ENCODE measurements around the gene BCL2.
"Not testable (repeated sequence)": the region's sequence is repeated elsewhere in the genome, so short reads cannot be mapped to it uniquely, and the experiment has no call there.

Gene BCL2

DNA sequence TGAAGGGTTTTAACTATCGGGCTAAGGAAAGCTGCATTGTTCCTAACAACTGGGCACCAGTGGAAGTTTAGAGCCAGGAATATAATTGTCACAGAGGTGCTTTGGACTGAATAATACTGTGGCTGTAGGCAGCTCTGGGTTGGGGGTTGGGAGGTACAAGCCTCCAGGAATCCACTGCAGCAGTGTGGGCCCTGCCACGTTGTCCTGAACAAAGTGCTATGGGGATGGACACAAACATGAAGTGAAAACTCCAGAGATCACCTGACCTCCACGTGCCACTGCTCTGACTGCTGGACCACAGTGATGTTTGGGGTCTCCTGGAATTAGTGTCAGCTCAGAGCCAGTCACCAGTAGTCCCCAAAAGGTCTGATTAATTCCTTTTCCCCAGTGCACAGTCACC lies 110.9 kb downstream of the BCL2 start:
- TF ChIP-seq EZH2 (IDR thresholded peaks at IDR 0.05) (no peak), FOXP2 (optimal IDR thresholded peaks at IDR 0.05; ENCODE audit: control extremely low read depth, extremely low read length, insufficient read depth) (no peak), POLR2AphosphoS5 (IDR thresholded peaks at IDR 0.05; ENCODE audit: borderline replicate concordance, low read depth, low read length) (no peak)
- H3K4me3 ChIP-seq = no peak overlapping the region
- DNase-seq (ENCODE audit: low read depth, low spot score) = no peak
- no peaks in the 10 kb centered on the region for H3K36me3 ChIP-seq (ENCODE audit: insufficient read depth, low read length)
- no peaks in the 10 kb centered on the region for H3K9me3 ChIP-seq (ENCODE audit: low read depth, low read length)
- H3K27ac ChIP-seq = no peak overlapping the region
- H3K9ac ChIP-seq (ENCODE audit: insufficient read length) = no peak overlapping the region

DNA sequence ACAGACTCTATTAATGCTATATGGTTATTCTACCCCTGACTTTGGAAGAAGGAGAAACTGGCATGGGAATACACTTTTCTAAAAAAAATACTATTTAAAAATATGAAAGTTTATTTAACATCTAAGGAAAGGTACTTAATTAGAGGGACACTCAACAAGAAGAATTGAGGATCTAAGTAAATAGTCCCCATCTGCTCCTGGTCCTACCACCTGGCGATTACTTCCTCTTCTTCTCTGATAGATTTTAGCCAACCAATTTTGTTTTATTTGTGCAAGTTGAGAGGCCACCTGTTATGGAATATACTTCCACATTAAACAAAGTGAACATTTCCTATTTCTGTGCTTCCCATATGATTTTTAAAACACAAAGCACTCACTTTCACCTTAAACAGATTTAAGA lies 111.7 kb downstream of the BCL2 start:
- no peak overlapping the region for H3K27ac ChIP-seq
- TF ChIP-seq FOXP2 (optimal IDR thresholded peaks at IDR 0.05; ENCODE audit: control extremely low read depth, extremely low read length, insufficient read depth) (no peak), EZH2 (IDR thresholded peaks at IDR 0.05) (no peak), POLR2AphosphoS5 (IDR thresholded peaks at IDR 0.05; ENCODE audit: borderline replicate concordance, low read depth, low read length) (no peak)
- H3K9ac ChIP-seq (ENCODE audit: insufficient read length) = no peak overlapping the region
- no peaks in the 10 kb centered on the region for H3K9me3 ChIP-seq (ENCODE audit: low read depth, low read length)
- no peak for DNase-seq (ENCODE audit: low read depth, low spot score)
- no peak overlapping the region for H3K4me3 ChIP-seq
- H3K36me3 ChIP-seq (ENCODE audit: insufficient read depth, low read length) = no peaks in the 10 kb centered on the region

DNA sequence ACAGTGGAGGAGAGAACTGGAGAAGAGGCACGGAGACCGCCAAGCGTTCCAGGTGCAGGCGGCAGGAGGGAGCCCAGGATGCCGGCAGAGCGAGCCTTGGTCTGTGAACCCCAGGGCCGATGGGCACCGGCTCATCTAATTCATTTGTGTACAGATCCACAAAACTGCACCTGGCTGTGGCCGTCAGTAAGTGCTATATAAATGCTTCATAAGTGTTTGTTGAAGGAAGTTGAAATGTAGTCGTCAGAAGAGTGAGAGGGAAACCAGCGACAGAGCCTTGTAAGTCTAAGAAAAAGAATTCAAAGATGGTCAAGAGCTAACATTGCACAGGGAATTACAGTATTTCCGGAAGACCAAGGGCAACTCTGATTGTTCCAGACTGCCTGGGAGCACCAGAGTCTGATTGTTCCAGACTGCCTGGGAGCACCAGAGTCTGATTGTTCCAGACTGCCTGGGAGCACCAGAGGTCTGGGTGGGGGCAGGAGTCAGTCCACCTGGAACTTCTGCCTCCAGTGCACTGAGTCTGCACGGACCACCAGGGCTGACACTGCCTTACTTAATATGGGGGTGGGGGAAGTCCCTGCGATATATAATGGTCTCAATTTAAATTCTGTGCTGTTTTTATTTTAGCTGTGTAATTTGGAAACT lies 112.3 kb downstream of the BCL2 start:
- Histone ChIP-seq H3K4me3 (no peak overlapping the region), H3K36me3 (ENCODE audit: insufficient read depth, low read length) (no peaks in the 10 kb centered on the region), H3K9ac (ENCODE audit: insufficient read length) (no peak overlapping the region), H3K9me3 (ENCODE audit: low read depth, low read length) (no peaks in the 10 kb centered on the region), H3K27ac (no peak overlapping the region)
- DNase-seq (ENCODE audit: low read depth, low spot score) = no peak
- no peak for TF ChIP-seq POLR2AphosphoS5 (IDR thresholded peaks at IDR 0.05; ENCODE audit: borderline replicate concordance, low read depth, low read length)
- no peak for TF ChIP-seq FOXP2 (optimal IDR thresholded peaks at IDR 0.05; ENCODE audit: control extremely low read depth, extremely low read length, insufficient read depth)
- no peak for TF ChIP-seq EZH2 (IDR thresholded peaks at IDR 0.05)

- Histone ChIP-seq H3K36me3 (ENCODE audit: insufficient read depth, low read length) (no peaks in the 10 kb centered on the region), H3K27ac (no peak overlapping the region), H3K9ac (ENCODE audit: insufficient read length) (no peak overlapping the region), H3K9me3 (ENCODE audit: low read depth, low read length) (no peaks in the 10 kb centered on the region), H3K4me3 (no peak overlapping the region)
- TF ChIP-seq FOXP2 (optimal IDR thresholded peaks at IDR 0.05; ENCODE audit: control extremely low read depth, extremely low read length, insufficient read depth) = no peak
- no peak for TF ChIP-seq POLR2AphosphoS5 (IDR thresholded peaks at IDR 0.05; ENCODE audit: borderline replicate concordance, low read depth, low read length)
- no peak for TF ChIP-seq EZH2 (IDR thresholded peaks at IDR 0.05)
- no peak for DNase-seq (ENCODE audit: low read depth, low spot score)
Observed at GRCh38 chr18:63206433-63207142, 113.0 kb downstream of the BCL2 start.

GRCh38 chr18:63205791-63206252 lies 113.7 kb downstream of the BCL2 start:
- H3K27ac ChIP-seq = no peak overlapping the region
- no peaks in the 10 kb centered on the region for H3K36me3 ChIP-seq (ENCODE audit: insufficient read depth, low read length)
- TF ChIP-seq EZH2 (IDR thresholded peaks at IDR 0.05) = no peak
- TF ChIP-seq POLR2AphosphoS5 (IDR thresholded peaks at IDR 0.05; ENCODE audit: borderline replicate concordance, low read depth, low read length) = no peak
- no peak for TF ChIP-seq FOXP2 (optimal IDR thresholded peaks at IDR 0.05; ENCODE audit: control extremely low read depth, extremely low read length, insufficient read depth)
- H3K9ac ChIP-seq (ENCODE audit: insufficient read length) = no peak overlapping the region
- H3K4me3 ChIP-seq = no peak overlapping the region
- no peak for DNase-seq (ENCODE audit: low read depth, low spot score)
- H3K9me3 ChIP-seq (ENCODE audit: low read depth, low read length) = no peaks in the 10 kb centered on the region

DNA sequence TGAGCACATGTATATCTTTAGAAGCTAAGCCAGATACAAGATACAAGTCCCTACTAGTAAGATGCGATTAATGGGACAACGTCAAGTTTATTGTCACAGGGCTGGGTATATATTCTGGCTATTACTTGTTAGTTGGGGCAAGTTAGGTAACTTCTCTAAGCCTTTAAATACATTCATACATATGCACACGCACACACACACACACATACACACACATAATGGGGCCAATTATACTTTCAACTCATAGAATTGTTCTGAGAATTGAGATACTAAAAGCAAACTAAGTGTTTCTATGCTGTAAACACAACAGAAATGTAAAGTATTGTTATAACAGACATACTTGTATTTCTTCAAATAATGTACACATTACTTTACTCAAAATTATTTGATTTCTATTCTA lies 116.1 kb downstream of the BCL2 start:
- no peak overlapping the region for H3K27ac ChIP-seq
- H3K36me3 ChIP-seq (ENCODE audit: insufficient read depth, low read length) = no peaks in the 10 kb centered on the region
- TF ChIP-seq POLR2AphosphoS5 (IDR thresholded peaks at IDR 0.05; ENCODE audit: borderline replicate concordance, low read depth, low read length) = no peak
- no peak for TF ChIP-seq FOXP2 (optimal IDR thresholded peaks at IDR 0.05; ENCODE audit: control extremely low read depth, extremely low read length, insufficient read depth)
- no peak for TF ChIP-seq EZH2 (IDR thresholded peaks at IDR 0.05)
- no peaks in the 10 kb centered on the region for H3K9me3 ChIP-seq (ENCODE audit: low read depth, low read length)
- H3K4me3 ChIP-seq = no peak overlapping the region
- no peak for DNase-seq (ENCODE audit: low read depth, low spot score)
- H3K9ac ChIP-seq (ENCODE audit: insufficient read length) = no peak overlapping the region

- no peak for DNase-seq (ENCODE audit: low read depth, low spot score)
- Histone ChIP-seq H3K36me3 (ENCODE audit: insufficient read depth, low read length) (no peaks in the 10 kb centered on the region), H3K4me3 (no peak overlapping the region), H3K9me3 (ENCODE audit: low read depth, low read length) (no peaks in the 10 kb centered on the region), H3K27ac (no peak overlapping the region), H3K9ac (ENCODE audit: insufficient read length) (no peak overlapping the region)
- TF ChIP-seq EZH2 (IDR thresholded peaks at IDR 0.05) (no peak), FOXP2 (optimal IDR thresholded peaks at IDR 0.05; ENCODE audit: control extremely low read depth, extremely low read length, insufficient read depth) (no peak), POLR2AphosphoS5 (IDR thresholded peaks at IDR 0.05; ENCODE audit: borderline replicate concordance, low read depth, low read length) (no peak)
Observed at GRCh38 chr18:63202828-63203227, 116.7 kb downstream of the BCL2 start.

GRCh38 chr18:63201456-63201855 lies 118.1 kb downstream of the BCL2 start:
- not testable (repeated sequence) for H3K9me3 ChIP-seq (ENCODE audit: low read depth, low read length); H3K36me3 ChIP-seq (ENCODE audit: insufficient read depth, low read length); H3K4me3 ChIP-seq; H3K27ac ChIP-seq; H3K9ac ChIP-seq (ENCODE audit: insufficient read length); DNase-seq (ENCODE audit: low read depth, low spot score)

Measured in SK-N-MC (cell line).